ENCODE results near the gene STK33.

GRCh38 chr11:8357891-8358566 is 236.0 kb downstream of the STK33 start:
- TF ChIP-seq CTCF (IDR thresholded peaks at IDR 0.05) (no peak), POLR2AphosphoS5 (IDR thresholded peaks at IDR 0.05) (no peak)
